NCI-H2107 (cell line): Measurements from ENCODE around the gene IP6K2.
A peak's percentile ranks its signal among the peaks of the same experiment; 100 is the strongest.
"Not testable (repeated sequence)": the region's sequence is repeated elsewhere in the genome, so short reads cannot be mapped to it uniquely, and the experiment has no call there.

ENCODE experiments used
- DNase-seq: peaks from one replicate; lab custom pipeline; 2025; lab: John Stamatoyannopoulos, UW

IP6K2 gene, protein sequence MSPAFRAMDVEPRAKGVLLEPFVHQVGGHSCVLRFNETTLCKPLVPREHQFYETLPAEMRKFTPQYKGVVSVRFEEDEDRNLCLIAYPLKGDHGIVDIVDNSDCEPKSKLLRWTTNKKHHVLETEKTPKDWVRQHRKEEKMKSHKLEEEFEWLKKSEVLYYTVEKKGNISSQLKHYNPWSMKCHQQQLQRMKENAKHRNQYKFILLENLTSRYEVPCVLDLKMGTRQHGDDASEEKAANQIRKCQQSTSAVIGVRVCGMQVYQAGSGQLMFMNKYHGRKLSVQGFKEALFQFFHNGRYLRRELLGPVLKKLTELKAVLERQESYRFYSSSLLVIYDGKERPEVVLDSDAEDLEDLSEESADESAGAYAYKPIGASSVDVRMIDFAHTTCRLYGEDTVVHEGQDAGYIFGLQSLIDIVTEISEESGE

DNA sequence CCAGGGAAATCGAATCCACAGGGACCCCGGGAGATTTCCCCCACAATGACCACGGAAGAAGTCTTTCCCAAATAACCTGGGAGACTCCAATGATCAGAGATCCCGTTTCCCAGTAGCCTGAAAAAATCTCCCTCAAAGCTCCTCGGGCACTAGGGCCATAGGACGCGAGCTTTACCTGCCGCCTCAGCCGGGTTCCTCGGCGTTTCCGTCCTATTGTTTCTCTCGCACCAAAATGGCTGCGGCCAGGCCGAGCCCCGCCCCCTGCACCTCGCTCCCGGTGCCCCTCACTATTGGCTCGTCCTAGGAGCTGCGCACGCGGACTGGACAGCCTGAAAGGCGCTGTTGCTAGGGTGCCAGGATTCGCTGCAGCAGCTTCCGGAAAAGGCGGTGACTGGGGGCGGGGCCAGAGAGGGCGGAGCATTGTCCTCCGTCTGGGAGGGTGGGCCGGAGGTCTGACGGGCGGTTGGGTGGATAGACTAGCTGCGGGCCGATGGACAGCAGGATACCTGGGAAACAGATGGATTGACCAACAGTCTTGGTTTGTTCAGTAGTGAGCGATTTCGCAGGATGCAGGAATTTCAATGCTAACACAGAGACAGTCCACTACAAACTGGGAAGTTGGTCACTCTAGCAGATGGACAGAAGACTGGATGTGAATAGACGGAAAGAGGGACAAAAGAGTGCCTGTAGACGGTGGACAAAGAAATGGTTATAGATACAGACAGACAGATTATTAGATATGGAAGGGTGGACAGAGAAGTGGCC is at the start of gene IP6K2:
IP6K2 (minus strand) TSS at position 240 of the 765 bp plus-strand sequence. CDS start 21,930 bp downstream, outside the sequence.
- DNase-seq = peak; percentile 78

DNA sequence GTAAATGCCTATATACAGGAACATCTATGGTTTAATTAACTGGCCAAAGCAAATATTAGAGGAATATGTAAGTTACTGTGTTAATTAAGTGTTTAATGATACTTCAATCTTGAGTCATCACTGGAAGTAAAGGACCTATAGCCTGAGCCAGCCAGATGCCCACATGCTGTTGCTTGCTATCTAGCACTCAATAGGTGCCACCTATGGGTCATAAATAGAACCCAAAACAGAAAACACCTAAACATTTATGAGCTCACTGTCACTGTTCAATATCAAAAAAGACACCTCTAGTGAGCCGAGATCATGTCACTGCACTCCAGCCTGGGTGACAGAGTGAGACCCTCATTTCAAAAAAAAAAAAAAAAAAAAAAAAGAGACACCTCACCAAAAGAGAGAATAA is 48.4 kb upstream of the IP6K2 start:
- no peak for DNase-seq

DNA sequence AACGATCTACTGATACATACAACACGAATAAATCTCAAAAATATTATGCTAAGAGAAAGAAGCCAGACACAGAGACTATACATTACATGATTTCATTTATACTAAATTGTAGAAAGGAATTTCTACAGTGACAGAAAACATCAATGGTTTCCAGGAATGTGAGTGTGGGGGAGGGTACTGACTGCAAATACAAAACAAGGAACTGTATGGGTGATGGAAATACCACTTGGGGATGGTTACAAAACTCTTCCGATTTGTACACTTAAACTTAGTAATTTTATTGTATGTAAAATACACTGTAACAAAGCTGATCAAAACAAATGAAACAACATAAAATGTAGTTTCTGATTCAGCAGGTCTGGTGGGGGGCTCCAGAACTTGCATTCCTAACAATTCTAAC is 45.8 kb upstream of the IP6K2 start:
- no peak for DNase-seq

DNA sequence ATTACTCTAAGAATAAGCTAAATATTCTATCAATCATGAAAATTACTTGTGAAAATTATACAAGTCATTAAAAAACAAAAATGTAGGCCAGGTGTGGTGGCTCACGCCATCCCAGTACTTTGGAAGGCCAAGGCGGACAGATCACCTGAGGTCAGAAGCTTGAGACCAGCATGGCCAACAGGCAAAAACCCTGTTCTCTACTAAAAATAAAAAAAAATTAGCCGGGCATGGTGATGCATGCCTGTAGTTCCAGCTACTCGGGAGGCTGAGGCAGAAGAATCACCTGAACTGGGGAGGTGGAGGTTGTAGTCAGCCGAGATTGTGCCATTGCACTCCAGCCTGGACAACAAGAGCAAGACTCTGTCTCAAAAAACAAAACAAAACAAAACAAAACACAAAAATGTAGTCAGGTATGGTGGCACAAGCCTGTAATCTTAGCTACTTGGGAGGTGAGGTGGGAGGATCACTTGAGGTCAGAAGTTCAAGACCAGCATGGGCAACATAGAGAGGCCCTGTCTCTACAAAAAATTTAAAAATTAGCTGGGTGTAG is 43.0 kb upstream of the IP6K2 start:
- not testable (repeated sequence) for DNase-seq

DNA sequence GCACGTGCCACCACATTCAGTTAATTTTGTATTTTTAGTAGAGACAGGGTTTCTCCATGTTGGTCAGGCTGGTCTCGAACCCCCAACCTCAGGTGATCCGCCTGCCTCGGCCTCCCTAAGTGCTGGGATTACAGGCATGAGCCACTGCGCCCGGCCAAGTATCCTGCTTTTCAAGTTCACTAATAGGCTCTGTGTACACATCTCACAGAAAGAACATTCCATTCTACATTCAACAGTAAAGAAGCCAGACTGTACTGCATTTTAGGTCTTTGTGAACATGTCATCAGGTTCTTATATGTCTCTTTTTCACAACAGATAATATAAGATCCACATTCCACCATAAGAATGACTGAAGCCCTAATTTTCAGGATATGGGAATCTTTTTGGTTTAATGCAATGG is 42.5 kb upstream of the IP6K2 start:
- DNase-seq = not testable (repeated sequence)

DNA sequence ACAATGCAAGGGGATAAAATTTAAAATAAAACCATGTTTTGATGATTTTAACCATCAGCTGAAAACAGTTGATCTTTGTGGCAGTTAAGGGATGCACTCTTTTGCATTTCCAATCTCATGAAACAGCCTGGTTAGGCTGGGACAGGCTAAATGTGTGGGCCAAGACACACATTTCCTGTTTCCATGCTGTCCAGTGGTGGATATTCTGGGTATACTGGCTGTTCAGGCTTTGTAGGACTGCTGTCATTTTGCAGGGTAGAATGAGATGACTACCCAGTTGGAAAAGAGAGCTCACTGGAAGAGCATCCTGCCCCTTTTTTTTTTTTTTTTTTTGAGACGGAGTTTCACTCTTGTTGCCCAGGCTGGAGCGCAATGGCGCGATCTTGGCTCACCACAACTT is 42.0 kb upstream of the IP6K2 start:
- DNase-seq = no peak

DNA sequence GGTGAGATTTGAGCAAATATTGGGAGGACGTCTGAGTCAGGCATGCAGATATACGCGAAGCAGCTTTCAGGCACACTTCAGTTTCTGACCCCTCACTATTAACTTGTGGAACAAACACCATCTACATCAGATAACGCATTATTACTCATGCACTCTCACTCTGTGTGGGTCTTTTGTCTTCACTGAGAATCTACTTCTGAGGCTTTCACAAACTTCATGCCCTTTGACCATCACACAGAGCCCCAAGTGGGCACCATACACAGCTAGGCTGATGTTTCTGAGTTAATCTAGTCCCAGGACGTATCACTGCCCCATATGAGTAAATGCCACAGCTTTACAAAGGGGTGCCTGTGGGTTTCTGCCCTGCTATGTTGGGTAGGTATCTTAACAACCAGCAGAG is 39.6 kb upstream of the IP6K2 start:
- no peak for DNase-seq

DNA sequence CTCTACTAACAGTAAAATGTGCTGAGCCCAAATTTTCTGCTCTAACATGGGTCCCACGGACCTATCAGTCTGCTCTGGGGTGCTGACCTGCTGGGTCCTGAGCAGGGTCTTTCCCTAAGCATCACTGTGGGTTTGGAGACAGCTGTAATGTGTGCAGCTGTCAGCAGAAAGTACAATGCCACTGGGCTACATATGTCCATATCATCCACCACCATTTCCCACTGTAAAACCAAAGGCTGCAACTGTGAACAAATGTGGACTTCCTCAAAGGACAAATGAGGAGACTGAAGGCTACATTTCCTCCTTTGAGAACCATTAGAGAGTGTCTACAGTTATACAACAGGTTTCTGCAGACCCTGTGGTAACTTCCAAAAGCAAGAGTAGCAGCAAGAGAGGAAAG is 33.8 kb upstream of the IP6K2 start:
- no peak for DNase-seq

DNA sequence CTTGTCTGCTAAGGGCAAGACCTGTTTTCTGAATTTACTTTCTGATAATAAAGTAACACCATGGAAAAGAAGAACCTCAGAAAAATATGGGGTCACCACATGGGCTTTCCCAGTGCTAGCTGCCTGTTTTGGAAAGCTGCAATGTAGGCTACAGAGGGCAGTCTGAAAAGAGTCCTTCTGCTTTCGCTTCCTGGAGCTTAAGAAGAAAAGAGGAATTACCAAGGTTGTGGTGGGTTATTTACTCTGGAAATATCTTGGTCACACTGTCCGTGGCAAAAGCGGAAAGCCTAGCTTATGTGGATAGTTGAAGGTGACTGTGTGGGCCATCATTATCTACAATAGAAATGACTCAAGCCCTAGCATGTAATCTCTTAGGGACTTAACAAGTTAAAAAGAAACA is 31.7 kb upstream of the IP6K2 start:
- DNase-seq = no peak

DNA sequence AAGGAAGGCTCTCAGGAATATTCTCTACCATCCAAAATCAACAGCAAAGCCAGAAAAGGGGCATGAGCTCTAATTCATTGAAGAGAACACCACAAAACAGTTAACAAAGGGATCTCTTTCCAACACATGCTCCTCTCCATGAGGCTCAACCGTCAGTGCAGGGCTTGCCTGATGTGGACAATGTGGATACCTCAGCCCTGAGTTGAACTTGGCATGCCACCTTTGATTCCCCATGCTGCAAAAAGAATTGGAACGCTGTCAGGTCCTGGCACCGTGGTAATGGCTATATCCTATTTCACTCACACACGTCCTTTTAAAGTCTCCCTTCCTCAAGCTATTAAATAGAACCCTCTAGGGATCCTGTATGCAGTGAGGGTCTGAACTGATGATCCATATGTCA is 30.7 kb upstream of the IP6K2 start:
- no peak for DNase-seq

DNA sequence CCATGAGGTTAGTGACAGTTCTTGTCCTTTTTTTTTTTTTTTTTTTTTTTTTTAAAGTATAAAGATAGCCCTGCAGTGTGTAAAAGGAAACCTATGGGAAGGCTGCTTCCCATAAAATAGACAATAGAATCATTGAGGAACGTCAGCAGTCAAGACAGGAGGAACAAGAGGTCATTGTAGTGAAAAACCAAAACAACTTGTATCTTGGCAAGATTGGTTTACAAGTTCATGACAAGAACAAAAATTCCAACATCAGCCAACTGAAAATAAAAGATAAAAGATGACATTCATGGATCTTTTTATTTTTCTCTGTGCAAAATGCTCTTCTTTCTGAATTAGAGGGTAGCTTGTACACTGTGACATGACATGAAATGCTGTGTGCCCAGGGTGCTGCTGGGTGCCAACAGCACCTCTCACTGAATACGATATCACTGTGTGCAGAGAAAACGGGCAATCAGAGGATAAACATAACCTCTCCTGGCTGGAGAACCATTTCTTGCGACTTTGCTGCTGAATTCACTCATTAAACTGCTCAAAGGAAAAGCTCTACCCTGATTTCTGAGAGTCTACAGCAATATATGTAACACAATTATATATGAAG is 30.1 kb upstream of the IP6K2 start:
- no peak for DNase-seq

DNA sequence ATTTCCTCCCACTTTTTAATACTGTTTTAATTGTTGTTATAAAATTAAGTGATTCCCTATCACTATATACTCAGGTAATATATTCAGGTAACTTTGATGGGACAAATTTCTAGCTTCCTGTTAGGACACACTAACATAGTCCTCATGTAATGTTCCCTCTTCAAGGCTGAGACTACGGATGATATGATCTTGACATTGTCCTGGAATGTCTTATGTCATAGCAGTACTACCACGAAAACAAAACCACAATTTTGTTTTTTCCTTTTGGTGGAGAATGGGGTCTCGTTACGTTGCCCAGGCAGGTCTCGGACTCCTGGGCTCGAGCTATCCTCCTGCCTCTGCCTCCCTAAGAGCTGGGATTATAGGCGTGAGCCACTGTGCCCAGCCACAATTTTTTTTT is 26.8 kb upstream of the IP6K2 start:
- DNase-seq = no peak

DNA sequence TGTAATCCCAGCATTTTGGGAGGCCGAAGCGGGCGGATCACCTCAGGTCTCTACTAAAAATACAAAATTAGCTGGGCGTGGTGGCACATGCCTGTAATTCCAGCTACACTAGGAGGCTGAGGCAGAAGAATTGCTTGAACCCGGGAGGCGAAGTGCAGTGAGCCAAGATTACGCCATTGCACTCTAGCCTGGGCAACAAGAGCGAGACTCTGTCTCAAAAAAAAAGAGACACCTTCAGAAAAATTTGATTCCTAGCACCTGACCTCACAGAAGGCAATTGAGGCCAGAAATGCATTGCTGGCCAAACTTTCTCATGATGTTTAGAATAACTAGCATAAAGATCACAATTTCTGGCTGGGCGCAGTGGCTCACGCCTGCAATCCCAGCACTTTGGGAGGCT is 24.2 kb upstream of the IP6K2 start:
- not testable (repeated sequence) for DNase-seq

DNA sequence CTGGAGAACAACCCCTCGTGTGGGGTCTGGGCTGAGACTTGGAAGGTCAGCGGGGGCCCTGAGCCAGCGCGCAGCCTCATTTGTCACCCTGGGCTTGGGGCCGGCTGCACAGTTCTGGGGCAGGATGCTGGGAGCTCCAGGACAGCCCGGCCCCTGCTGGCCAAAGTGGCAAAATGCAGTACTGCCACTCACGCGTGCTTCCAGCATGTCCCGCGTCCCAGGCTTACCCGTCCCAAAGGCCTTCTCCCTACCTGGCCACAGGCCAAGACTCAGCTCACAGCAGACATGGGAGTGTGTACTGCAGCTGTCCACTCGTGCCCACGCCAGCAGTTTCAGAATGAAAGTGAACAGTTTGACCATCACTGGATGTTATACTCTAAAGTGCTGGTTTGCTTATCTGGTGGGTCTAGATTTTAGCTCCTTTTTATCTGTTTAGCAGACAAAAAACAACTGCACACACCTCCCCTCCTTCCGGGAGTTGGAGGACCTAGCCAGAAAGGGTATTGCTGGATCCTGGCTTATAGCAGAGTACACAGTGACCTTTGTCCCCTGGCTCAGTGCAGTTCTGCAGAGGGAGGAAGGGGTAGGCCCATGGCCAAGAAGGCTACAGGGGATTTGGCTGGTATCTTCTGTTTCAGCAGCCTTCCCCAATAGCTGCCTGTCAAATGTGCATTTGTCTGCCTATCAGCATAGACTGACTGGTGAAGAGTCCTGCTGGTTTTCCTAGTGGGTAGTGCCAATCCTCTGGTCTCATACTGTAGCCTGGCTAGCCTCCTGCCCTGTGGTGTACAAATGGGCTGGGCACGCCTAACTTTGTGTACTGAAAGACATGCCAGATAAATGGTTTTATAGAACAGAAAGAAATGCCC is 23.2 kb upstream of the IP6K2 start:
- DNase-seq = no peak

DNA sequence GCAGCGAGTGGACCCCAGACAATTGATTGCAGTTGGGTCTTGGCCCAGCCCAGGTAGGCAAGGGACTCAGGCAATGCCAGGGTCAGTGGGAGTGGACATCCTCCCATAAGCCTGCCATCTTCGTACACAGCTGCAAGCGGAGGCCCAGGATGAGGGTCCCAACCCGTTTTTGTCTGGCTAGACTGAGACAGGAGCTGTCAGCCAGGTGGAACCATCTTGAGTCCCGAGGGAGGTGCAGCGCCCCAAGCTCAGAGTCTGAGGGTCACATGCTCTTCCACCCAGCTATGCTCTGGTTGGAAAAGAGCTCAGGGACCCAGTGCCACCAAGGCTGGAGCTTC is 22.6 kb upstream of the IP6K2 start:
- no peak for DNase-seq

DNA sequence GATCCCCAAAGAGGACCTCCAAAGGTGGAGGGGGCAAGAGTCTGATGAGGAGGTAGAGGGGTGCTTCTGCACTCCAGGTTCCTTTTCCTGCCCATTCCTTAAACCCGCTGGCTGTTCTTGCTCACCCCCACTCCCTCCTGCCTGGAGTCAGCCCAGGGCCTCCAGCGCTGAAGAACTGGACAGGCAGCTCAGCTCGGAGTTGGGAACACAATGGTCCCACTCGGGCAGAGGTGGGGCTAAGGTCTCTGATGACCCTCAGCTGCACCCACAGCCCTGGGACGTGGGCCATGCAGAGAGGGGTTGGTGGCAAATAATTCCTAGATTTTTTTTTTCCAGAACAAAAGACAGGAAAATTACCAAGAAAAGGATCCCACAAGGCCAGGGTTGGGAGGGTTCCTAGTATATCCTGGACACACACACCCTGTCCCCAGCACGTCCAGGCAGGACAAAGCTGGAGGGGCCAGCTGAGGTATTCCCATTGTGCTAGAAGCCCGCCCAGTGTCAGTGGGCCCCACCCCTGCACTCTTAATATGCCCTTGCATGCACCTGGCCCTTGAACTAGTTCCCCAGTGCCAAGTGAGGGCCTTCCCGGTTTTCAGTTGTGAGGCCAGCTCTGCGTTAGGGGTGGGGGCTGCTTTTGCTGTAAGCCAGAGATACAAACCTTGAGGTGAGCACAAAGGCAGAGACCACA is 22.1 kb upstream of the IP6K2 start:
- DNase-seq = no peak

DNA sequence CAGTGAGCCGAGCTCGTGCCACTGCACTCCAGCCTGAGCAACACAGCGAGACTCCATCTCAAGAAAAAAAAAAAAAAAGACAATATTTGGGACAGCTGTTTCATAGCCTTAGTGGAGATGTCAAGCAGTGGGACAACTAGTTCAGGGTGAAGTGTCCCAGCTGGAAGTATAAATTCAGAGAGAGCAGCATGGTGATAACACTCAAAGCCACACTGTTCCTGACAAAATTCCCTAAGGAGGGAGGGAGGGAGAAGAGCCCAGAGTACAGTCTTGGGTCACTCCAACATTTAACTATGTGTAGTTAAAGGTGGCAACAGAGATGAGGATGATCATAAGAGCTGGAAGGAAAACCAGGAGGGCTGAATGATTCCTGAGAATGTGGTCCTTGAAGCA is 21.1 kb upstream of the IP6K2 start:
- no peak for DNase-seq

DNA sequence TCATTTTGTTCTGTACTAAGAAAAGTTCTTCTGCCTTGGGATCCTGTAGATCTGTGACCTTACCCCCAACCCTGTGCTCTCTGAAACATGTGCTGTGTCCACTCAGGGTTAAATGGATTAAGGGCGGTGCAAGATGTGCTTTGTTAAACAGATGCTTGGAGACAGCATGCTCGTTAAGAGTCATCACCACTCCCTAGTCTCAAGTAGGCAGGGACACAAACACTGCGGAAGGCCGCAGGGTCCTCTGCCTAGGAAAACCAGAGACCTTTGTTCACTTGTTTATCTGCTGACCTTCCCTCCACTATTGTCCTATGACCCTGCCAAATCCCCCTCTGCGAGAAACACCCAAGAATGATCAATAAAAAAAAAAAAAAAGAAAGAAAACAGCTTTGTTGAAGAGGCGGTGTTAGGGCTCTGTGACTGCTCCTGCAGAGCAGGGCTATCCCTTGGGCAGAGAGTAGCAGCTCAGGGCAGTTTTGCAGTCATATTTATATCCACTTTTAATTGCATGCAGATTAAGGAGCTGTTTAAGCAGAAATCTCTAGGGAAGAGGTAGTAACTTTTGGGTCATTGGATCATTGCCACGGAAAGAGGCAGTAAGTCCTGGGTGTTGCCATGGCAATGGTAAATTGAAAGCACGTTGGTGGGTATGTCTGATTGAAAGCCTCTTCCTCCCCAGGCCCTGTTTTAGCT is 18.2 kb upstream of the IP6K2 start:
- not testable (repeated sequence) for DNase-seq

DNA sequence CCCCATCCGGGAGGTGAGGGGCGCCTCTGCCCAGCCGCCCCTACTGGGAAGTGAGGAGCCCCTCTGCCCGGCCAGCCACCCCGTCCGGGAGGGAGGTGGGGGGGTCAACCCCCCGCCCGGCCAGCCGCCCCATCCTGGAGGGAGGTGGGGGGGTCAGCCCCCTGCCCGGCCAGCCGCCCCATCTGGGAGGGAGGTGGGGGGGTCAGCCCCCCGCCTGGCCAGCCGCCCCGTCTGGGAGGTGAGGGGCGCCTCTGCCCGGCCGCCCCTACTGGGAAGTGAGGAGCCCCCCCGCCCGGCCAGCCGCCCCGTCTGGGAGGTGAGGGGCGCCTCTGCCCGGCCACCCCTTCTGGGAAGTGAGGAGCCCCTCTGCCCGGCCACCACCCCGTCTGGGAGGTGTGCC is 17.5 kb upstream of the IP6K2 start:
- not testable (repeated sequence) for DNase-seq

DNA sequence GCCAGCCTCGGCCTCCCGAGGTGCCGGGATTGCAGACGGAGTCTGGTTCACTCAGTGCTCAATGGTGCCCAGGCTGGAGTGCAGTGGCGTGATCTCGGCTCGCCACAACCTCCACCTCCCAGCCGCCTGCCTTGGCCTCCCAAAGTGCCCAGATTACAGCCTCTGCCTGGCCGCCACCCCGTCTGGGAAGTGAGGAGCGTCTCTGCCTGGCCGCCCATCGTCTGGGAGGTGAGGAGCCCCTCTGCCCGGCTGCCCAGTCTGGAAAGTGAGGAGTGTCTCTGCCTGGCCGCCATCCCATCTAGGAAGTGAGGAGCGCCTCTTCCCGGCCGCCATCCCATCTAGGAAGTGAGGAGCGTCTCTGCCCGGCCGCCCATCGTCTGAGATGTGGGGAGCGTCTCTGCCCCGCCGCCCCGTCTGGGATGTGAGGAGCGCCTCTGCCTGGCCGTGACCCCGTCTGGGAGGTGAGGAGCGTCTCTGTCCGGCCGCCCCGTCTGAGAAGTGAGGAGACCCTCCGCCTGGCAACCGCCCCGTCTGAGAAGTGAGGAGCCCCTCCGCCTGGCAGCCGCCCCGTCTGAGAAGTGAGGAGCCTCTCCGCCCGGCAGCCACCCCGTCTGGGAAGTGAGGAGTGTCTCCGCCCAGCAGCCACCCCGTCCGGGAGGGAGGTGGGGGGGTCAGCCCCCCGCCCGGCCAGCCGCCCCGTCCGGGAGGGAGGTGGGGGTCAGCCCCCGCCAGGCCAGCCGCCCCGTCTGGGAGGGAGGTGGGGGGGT is 16.9 kb upstream of the IP6K2 start:
- DNase-seq = not testable (repeated sequence)
